GM19455 (cell line): Measurements from ENCODE around the gene GLT8D1.
A peak's percentile ranks its signal among the peaks of the same experiment; 100 is the strongest.

Experiments
- ATAC-seq: cut with Tn5 transposase; IDR thresholded peaks from one replicate; pipeline ENCODE4 v1.9.1; 2021; ENCODE audit not compliant: unreplicated experiment

Gene GLT8D1

GRCh38 chr3:52714335-52715302 is 9.0 kb upstream of the GLT8D1 start:
- no peak for ATAC-seq

- ATAC-seq, result no peak
These were observed 7.0 kb upstream of the GLT8D1 start for GRCh38 chr3:52712291-52713212.

GRCh38 chr3:52710512-52710911 is 4.9 kb upstream of the GLT8D1 start:
- no peak for ATAC-seq

GRCh38 chr3:52707585-52707984 is 2.0 kb upstream of the GLT8D1 start:
- no peak for ATAC-seq

- ATAC-seq, result no peak
These were observed 228 bp downstream of the GLT8D1 start for GRCh38 chr3:52705438-52705687.

- no peak for ATAC-seq
These were observed 767 bp downstream of the GLT8D1 start for GRCh38 chr3:52704611-52705437.

- ATAC-seq, result no peak
These were observed 2.2 kb downstream of the GLT8D1 start for GRCh38 chr3:52703341-52703740.

- ATAC-seq, result no peak
These were observed 8.0 kb downstream of the GLT8D1 start for GRCh38 chr3:52697632-52697965.

- ATAC-seq, result no peak
These were observed 8.6 kb downstream of the GLT8D1 start for GRCh38 chr3:52696830-52697631.

GRCh38 chr3:52695798-52696671 is 9.6 kb downstream of the GLT8D1 start:
- ATAC-seq, result no peak

- ATAC-seq, result no peak
These were observed 10.9 kb downstream of the GLT8D1 start for GRCh38 chr3:52694528-52695189.

GRCh38 chr3:52693071-52693470 is 12.5 kb downstream of the GLT8D1 start:
- no peak for ATAC-seq

GRCh38 chr3:52690560-52690959 is 15.0 kb downstream of the GLT8D1 start:
- ATAC-seq, result no peak

- ATAC-seq, result no peak
These were observed 16.4 kb downstream of the GLT8D1 start for GRCh38 chr3:52689151-52689550.

- ATAC-seq, result no peak
These were observed 17.3 kb downstream of the GLT8D1 start for GRCh38 chr3:52688266-52688665.

GRCh38 chr3:52685709-52686691 is 19.6 kb downstream of the GLT8D1 start, which contains the start of the genes GNL3 and PBRM1:
Gene GNL3 (plus strand): TSS chr3:52686032. CDS start chr3:52686093, 61 bp downstream.
Gene PBRM1 (minus strand): TSS chr3:52685913.
- peak; percentile 68 for ATAC-seq

GRCh38 chr3:52685285-52685708 is 20.3 kb downstream of the GLT8D1 start:
- peak; percentile 77 for ATAC-seq
